Renal cortical epithelial cell (primary cell): ENCODE measurements around the gene PITPNC1. TPM values are rescaled to one million over a fixed set of nuclear protein-coding genes. Genes with fewer than 3 reads are reported as not detected.
"Not testable (repeated sequence)": the region's sequence is repeated elsewhere in the genome, so short reads cannot be mapped to it uniquely, and the experiment has no call there.

Source experiments
- DNase-seq: peaks from one replicate; pipeline ENCODE4 v3.0.0-alpha.2; 2011; ENCODE audit warnings: low read depth
- total RNA-seq: library from RNA; depleted of rRNA; stranded (reverse); fragments of >200 nt; gene quantifications from 2 replicates; pipeline ENCODE4 v1.2.3, GENCODE V29; 2014

Gene PITPNC1
- total RNA-seq, 1 donor from 2014 or later = 7.3 TPM

- DNase-seq = no peak
Measured at GRCh38 chr17:67461228-67461780, 84.2 kb downstream of the PITPNC1 start.

DNA sequence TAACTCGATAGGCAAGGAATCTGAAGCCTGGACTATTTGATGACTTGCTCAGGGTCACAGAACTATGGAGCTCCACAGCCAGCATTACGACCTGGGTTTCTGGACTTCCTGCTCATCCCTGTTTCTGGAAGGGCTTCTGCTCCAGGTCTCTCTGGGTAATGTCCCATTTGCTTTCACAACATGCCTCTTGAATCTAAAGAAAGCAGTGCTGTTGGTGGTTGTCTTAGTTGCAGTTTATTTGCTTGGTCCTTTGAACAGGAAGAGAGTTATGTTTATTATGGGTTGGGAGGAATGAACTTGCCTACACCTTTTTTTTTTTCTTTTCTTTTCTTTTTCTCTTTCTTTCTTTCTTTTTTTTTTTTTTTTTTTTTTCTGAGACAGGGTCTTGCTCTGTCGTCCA is 84.8 kb downstream of the PITPNC1 start:
- DNase-seq = no peak

DNA sequence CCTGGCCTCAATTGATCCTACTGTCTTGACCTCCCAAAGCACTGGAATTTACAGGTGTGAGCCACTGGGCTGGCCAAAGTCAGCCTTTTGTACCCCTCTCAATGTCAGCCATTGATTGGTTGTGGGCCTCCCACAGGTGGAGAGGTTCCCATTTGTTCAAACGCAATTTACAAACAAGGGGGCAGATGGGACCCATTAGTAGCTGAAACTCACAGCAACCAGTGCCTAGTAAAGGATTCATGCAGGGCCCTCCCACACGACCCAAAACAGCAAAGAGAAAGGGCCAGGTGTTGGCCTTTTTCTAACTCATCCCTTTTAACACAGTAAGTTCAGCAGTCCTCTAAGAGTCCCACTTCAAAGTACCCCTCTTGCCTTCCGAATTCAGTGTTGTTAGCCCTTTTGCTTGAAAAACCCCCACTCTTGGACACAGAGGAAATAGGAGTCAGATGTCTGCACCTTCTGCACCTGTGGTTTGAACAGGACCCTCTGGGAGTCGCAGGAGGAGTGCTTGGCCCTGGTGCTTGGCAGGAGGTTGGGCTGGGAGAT is 89.2 kb downstream of the PITPNC1 start:
- DNase-seq = no peak

DNA sequence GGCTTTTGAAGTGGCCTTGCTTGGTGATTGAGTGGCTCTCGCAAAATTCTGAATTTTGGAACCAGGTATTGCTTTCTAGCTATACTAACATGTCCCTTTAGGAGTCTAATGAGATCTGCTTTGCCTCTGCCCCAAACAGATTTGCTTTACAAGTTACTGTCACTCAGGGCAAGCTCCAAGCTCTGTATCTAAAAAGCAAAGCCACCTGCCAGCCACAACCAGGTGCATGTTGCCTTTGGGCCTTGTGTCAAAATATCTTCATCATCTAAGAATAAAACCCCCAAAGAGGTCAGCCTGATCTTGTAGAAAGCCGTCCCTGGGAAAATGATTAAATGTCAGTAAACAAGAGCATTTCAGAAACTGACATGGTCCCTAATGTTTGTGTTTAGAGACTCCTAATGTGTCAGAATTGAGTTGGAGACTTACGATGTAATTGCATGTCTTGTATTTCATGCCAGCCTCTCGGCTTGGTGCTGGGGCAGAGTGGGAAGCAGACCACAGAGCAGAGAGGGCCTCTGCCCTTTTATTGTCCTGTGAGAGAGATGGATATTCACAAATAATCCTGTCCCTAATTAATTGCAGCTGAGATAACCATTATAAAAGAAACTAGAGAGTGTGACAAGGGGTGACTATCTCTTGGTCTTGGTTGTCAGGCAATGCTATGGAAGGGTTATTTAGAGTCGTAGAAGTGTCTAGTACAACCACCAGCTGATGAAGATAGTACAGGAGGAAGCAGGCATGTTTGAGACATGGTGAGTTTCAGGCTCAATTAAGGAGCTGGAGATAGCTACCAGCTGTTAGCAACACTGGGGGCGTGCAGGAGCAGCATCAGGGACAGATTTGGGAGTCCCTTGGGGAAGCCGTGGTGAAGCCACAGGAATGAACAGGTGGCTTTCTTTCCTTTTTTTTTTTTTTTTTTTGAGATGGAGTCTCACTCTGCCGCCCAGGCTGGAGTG is 90.7 kb downstream of the PITPNC1 start:
- DNase-seq = no peak

- DNase-seq = peak; percentile 41
Measured at GRCh38 chr17:67469208-67469980, 92.3 kb downstream of the PITPNC1 start.

DNA sequence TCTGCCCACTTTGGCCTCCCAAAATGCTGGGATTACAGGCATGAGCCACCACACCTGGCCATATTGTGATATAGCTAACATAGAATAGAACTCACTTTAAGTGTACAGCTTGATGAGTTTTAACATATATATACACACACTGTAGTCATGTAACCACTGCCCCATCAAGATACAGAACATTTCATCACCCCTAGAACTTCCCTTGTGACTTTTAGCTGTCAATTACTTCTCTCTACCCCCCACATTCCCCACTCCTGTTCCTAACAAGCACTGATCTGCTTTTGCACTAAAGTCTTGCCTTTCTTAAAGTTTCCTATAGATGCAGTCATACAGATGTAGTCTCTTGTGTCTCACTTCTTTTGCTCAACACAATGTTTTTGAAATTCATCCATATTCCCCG is 93.1 kb downstream of the PITPNC1 start:
- DNase-seq = no peak

GRCh38 chr17:67471118-67471517 is 94.0 kb downstream of the PITPNC1 start:
- no peak for DNase-seq

DNA sequence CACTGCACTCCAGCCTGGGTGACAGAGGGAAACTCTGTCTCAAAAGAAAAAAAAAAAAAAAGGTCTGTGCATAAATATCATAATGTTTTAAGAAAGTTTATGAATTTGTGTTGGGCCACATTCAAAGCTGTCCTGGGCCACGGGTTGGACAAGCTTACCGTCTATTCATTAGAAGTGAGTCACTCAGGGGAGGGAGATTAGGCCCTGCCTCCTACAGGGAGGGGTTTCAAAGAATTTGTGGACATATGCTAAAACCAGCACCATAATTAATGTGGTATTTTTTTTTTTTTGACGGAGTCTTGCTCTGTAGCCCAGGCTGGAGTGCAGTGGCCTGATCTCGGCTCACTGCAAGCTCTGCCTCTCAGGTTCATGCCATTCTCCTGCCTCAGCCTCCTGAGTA is 95.5 kb downstream of the PITPNC1 start:
- not testable (repeated sequence) for DNase-seq

- no peak for DNase-seq
Measured at GRCh38 chr17:67474081-67474661, 97.1 kb downstream of the PITPNC1 start.

- DNase-seq = peak; percentile 70
Measured at GRCh38 chr17:67475161-67475937, 98.3 kb downstream of the PITPNC1 start.

DNA sequence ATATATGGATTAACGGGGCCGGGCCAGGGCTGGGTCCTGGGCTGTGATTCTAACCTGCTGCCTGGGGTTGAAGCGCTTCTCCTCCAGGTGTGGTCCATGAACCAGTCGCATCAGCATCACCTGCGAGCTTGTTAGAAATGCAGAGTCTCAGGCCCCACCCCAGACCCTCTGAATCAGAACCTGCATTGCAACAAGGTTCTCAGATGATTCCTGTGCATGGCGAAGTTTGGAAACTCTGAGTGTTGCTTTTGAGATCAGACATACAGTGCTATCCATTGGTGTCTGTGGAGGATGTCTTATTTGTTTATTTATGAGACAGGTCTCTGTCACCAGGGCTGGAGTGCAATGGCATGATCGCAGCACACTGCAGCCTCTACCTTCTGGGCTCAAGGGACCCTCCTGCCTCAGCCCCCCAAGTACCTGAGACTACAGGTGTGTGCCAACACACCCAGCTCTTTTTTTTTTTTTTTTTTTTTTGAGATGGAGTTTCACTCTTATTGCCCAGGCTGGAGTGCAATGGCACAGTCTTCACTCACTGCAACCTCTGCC is 99.8 kb downstream of the PITPNC1 start:
- DNase-seq = no peak

- DNase-seq = peak; percentile 34
Measured at GRCh38 chr17:67477687-67478086, 100.6 kb downstream of the PITPNC1 start.

GRCh38 chr17:67478401-67479041 is 101.4 kb downstream of the PITPNC1 start:
- no peak for DNase-seq

DNA sequence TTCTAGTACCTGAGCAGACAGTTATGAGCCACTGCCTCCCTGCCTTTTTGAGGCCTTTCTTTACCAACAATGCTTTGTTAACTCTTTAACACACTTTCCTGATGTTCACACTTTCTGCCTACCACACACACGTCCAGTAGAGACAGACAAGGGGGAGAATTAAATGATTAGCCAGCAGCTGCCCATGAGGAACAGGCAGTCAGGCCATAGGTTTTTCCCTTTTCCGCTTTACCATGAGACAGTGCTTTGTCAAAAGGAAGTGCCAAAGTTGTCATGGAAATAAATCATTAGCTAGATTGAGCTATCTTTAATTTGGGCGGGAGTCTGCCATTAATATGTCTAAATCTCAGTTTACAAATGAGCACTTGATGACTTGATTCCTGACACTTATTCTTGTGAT is 102.1 kb downstream of the PITPNC1 start:
- peak; percentile 46 for DNase-seq

DNA sequence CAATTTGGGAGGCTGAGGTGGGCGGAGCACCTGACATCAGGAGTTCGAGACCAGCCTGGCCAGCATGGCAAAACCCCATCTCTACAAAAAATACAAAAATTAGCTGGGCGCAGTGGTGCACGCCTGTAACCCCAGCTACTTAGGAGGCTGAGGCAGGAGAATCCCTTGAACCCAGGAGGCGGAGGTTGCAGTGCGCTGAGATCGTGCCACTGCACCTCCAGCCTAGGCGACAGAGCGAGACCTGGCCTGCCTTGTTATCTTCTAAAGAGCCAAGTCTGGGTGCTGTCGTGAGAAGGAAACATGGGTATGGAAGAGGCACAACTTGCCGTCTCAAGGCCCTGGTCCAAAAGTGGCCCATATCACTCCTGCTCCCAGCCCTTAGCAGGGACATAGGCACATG is 103.9 kb downstream of the PITPNC1 start:
- DNase-seq = not testable (repeated sequence)

- DNase-seq = no peak
Measured at GRCh38 chr17:67481808-67482207, 104.7 kb downstream of the PITPNC1 start.

GRCh38 chr17:67482764-67483163 is 105.7 kb downstream of the PITPNC1 start:
- no peak for DNase-seq

DNA sequence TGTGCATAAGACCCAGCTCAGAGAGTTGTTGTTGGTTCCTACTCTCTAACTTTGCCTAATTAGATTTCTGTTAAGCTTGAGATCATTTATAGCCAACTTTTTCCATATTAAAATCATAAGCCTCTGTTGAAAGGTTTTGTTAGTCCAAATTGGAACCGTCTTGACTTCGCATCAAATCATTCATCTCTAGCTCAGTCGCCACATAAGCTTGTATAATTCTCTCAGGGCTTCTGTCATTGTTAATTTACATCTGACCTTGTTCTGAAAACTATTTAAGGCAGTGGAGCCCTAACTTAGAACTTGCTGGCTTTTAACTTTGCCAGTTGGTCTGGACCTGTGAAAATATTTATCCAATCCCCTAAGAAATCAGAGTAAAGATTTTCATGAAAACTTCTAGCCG is 107.2 kb downstream of the PITPNC1 start:
- DNase-seq = no peak

GRCh38 chr17:67485666-67486065 is 108.6 kb downstream of the PITPNC1 start:
- DNase-seq = no peak

GRCh38 chr17:67487506-67487905 is 110.4 kb downstream of the PITPNC1 start:
- peak; percentile 70 for DNase-seq
